Prostate gland (tissue), 2 donors: ENCODE results near the gene CLEC16A. TPM values are rescaled to one million over a fixed set of nuclear protein-coding genes. Genes with fewer than 3 reads are reported as not detected.
A peak's percentile ranks its signal among the peaks of the same experiment; 100 is the strongest.

Source experiments
- DNase-seq: peaks from one replicate; pipeline ENCODE4 v3.0.0-alpha.2; 2019; ENCODE audit warnings: low spot score
- H3K27ac ChIP-seq, 2 donors: fragments of 200-600 bp; sonication (generic); 2 replicates each; pipeline ENCODE4 v1.5.1; 2017 to 2019
- H3K27me3 ChIP-seq: fragments of 200-600 bp; sonication (generic); replicated peaks from 2 replicates; pipeline ENCODE4 v1.5.1; 2019; ENCODE audit not compliant: insufficient read depth
- H3K36me3 ChIP-seq, 2 donors: fragments of 200-600 bp; sonication (generic); 1 replicate in 1 of 2; 2 replicates in 1 of 2; pipeline versions ENCODE4 v1.5.1 to v1.8.1; 2017 to 2019
- H3K4me1 ChIP-seq: fragments of 200-600 bp; sonication (generic); replicated peaks from 2 replicates; pipeline ENCODE4 v1.5.1; 2019
- H3K4me3 ChIP-seq, 2 donors: fragments of 200-600 bp; sonication (generic); 2 replicates each; pipeline ENCODE4 v1.5.1; 2017 to 2019
- H3K9me3 ChIP-seq: fragments of 200-600 bp; sonication (generic); 2 replicates; pipeline ENCODE4 v1.5.1; 2017
- POLR2A ChIP-seq: fragments of 450-650 bp; IDR thresholded peaks from one replicate; pipeline ENCODE4 v1.6.1; 2016; ENCODE audit warnings: antibody characterized with exemption, mild to moderate bottlenecking
- POLR2AphosphoS5 ChIP-seq: sonication (generic); formaldehyde crosslinking; IDR thresholded peaks from one replicate; pipeline ENCODE4 v1.6.1; 2017; ENCODE audit warnings: antibody characterized with exemption
- WGBS: methylation state at CpG from one replicate; pipeline ENCODE4 v1.1.5; 2018; 5-methylcytosine and 5-hydroxymethylcytosine counted together
- intact Hi-C: fragments of 100-400 bp; cut with DNase I; formaldehyde crosslinking; loops from one replicate; pipeline ENCODE4 v1.14.2; 2022
- total RNA-seq, 2 donors: library from RNA; depleted of rRNA; stranded (reverse); fragments of >200 nt; gene quantifications; one replicate each; pipeline ENCODE4 v1.1.0, GENCODE V29; 2016
- TF ChIP-seq, protein P1 (sequence below), 4 experiments: fragments of 200-600 bp in 2 of 4; fragments of 450-650 bp in 2 of 4; sonication (generic) in 2 of 4; IDR thresholded peaks; 1 replicate in 3 of 4; 2 replicates in 1 of 4; pipeline ENCODE4 v1.5.1; 2016 to 2019; ENCODE audit warnings: antibody characterized with exemption in 4 of 4, mild to moderate bottlenecking in 2 of 4, moderate library complexity in 2 of 4

The CLEC16A gene
- total RNA-seq, 2 donors from 2014 or later = 26.1 to 52.2 TPM

DNA sequence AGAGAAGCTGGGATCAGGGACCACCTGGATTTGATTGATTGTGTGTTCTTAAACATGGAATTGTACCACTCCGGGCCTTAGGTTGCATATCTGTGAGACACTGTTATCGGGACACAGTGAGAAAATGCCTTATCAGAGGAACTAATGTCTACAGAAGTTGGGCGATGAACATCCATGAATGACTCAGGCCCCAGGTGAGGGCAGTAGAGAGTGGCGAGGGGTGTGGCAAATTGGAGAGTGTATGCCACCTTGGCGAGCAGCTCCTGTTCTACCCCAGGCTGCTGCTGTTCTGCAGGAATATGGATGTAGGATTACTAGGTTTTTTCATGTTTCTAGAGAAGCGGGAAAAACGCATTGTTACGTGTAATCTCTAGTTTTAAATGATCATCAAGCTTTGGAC is 38.8 kb downstream of the CLEC16A start:
- 90% methylated on average over 8 of the region's 8 CpGs for WGBS
- intact Hi-C loops = loop anchor here (5.0 kb wide), 1 partner anchor 49 kb away; no protein-coding TSS in a partner anchor
- H3K36me3 ChIP-seq = no peaks in the 10 kb centered on the region

DNA sequence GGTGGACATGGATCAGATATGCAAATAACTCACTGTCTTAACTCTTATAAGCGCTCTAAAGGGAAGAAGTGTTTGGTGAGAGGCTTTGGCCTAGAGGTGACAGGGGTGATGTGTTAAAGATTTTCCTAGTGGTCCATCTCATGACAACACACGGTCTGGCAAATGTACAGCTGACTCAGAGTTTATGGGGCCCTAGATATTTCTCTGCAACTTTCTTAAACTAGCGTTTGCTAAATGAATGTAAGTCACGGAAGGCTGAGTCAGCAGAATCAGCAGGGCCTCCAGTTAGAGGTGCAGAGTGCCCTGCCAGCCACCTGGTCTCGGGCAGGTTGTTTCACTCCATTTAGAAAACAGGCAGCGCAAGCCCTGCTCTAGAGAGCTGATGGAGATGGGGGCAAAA is 40.1 kb downstream of the CLEC16A start:
- H3K4me3 ChIP-seq = no peak overlapping the region
- intact Hi-C loops = loop anchor here (5.0 kb wide), 1 partner anchor 48 kb away; no protein-coding TSS in a partner anchor

More for the DNA sequence above, 38.8 kb downstream of the CLEC16A start:
- no peak for DNase-seq
- Histone ChIP-seq H3K4me3 (no peak overlapping the region), H3K9me3 (no peaks in the 10 kb centered on the region), H3K4me1 (peaks cover 7% of the 10 kb centered on the region), H3K27ac (no peak overlapping the region), H3K27me3 (no peaks in the 10 kb centered on the region)
- TF ChIP-seq, protein P1, sequence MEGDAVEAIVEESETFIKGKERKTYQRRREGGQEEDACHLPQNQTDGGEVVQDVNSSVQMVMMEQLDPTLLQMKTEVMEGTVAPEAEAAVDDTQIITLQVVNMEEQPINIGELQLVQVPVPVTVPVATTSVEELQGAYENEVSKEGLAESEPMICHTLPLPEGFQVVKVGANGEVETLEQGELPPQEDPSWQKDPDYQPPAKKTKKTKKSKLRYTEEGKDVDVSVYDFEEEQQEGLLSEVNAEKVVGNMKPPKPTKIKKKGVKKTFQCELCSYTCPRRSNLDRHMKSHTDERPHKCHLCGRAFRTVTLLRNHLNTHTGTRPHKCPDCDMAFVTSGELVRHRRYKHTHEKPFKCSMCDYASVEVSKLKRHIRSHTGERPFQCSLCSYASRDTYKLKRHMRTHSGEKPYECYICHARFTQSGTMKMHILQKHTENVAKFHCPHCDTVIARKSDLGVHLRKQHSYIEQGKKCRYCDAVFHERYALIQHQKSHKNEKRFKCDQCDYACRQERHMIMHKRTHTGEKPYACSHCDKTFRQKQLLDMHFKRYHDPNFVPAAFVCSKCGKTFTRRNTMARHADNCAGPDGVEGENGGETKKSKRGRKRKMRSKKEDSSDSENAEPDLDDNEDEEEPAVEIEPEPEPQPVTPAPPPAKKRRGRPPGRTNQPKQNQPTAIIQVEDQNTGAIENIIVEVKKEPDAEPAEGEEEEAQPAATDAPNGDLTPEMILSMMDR (IDR thresholded peaks at IDR 0.05) = no peak
- TF ChIP-seq POLR2AphosphoS5 = no peak
- TF ChIP-seq POLR2A = no peak

DNA sequence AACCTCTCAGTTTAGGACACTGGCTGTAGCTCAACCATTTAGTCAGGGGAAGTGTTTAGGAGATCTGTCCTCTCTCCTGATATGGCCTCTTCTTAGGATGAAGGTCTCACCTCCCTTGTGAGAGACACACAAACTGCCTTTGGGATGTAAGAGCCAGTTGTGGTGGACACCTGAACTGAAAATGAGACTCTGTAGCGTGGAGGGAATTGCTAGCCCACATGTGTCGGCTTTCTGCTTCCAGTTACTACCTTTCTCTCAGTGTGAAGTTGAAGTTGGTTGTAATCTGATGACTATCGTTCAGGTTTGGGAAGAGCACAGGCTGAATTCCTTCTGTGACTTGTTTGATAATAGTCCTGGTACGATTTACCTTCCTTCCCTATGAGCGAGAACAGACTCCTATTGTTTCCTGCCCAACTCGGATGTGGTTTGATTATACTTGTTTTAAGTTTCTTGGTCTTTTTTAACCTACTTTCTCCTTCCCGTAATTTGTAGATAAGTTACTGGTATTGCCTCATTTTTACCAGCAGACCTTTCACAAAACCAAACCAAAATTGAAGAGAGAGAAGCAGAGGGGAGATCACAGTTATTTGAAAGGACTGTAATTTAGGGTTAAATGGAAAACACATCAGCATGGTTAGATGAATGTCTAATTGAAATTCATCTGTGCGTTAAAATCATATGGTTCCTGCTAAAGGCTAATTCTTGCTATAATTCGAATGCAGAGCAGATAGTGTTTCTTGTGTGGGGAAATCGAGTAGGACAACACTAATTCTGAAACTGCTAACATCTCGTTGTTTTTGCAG is 43.2 kb downstream of the CLEC16A start:
- H3K4me1 ChIP-seq = no peaks in the 10 kb centered on the region
- no peaks in the 10 kb centered on the region for H3K36me3 ChIP-seq
- TF ChIP-seq POLR2A (no peak), POLR2AphosphoS5 (no peak)
- TF ChIP-seq, protein P1 (IDR thresholded peaks at IDR 0.05) = no peak
- WGBS = 72% methylated on average over 11 of the region's 11 CpGs
- no peak overlapping the region for H3K27ac ChIP-seq
- H3K27me3 ChIP-seq = no peaks in the 10 kb centered on the region
- no peak for DNase-seq
- intact Hi-C loops = no loop called here
- H3K4me3 ChIP-seq = no peak overlapping the region
- H3K9me3 ChIP-seq = no peaks in the 10 kb centered on the region

More for the DNA sequence above, 40.1 kb downstream of the CLEC16A start:
- TF ChIP-seq, protein P1 (IDR thresholded peaks at IDR 0.05) = no peak
- TF ChIP-seq POLR2A (no peak), POLR2AphosphoS5 (no peak)
- 87% methylated on average over 6 of the region's 6 CpGs for WGBS
- no peaks in the 10 kb centered on the region for H3K27me3 ChIP-seq
- H3K27ac ChIP-seq = no peak overlapping the region
- DNase-seq = no peak
- no peaks in the 10 kb centered on the region for H3K36me3 ChIP-seq
- H3K9me3 ChIP-seq = no peaks in the 10 kb centered on the region
- H3K4me1 ChIP-seq = peaks cover 3% of the 10 kb centered on the region

DNA sequence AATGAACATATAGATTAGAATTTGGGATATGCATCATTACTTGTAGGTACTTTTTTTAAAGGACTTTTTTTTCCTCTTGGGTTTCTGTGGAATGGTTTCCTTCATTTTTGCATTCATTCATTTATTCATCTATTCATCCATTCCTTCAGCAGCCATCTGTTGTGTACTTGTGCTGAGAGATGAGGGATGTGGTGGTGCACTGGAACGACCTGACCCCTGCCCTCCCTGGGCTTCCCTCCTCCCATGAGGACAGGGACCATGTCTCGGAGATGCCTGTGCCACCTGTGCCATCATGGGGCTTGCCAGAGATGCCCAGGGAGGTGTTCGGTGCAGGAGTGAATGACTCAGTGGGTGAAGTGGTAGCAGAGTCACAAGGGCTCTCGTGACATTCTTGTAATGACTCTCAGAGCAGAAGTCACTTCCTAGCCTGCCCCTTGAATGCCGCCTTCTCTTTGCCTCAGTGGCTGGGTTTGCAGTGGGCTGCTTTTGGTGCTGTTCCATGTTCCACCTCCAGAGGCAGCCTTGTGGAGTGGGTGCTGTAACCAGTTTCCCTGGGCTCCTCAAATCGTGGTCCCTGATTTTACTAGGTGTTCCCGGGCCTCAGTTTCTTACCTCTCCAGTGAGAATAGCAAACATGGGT is 43.9 kb downstream of the CLEC16A start:
- no peak for DNase-seq
- WGBS = 71% methylated on average over 6 of the region's 7 CpGs
- Histone ChIP-seq H3K27ac (no peak overlapping the region), H3K9me3 (no peaks in the 10 kb centered on the region), H3K4me1 (no peaks in the 10 kb centered on the region), H3K27me3 (no peaks in the 10 kb centered on the region), H3K4me3 (no peak overlapping the region), H3K36me3 (no peaks in the 10 kb centered on the region)
- intact Hi-C loops = no loop called here
- TF ChIP-seq, protein P1 (IDR thresholded peaks at IDR 0.05) = peak in 1 of 4 experiments; percentile 11
- no peak for TF ChIP-seq POLR2A
